GM18861 (cell line): Measurements from ENCODE around the gene IPMK.
"Not testable (repeated sequence)": the region's sequence is repeated elsewhere in the genome, so short reads cannot be mapped to it uniquely, and the experiment has no call there.

Experiments
- ATAC-seq: cut with Tn5 transposase; IDR thresholded peaks from one replicate; pipeline ENCODE4 v1.9.1; 2021; ENCODE audit not compliant: unreplicated experiment

Gene IPMK

DNA sequence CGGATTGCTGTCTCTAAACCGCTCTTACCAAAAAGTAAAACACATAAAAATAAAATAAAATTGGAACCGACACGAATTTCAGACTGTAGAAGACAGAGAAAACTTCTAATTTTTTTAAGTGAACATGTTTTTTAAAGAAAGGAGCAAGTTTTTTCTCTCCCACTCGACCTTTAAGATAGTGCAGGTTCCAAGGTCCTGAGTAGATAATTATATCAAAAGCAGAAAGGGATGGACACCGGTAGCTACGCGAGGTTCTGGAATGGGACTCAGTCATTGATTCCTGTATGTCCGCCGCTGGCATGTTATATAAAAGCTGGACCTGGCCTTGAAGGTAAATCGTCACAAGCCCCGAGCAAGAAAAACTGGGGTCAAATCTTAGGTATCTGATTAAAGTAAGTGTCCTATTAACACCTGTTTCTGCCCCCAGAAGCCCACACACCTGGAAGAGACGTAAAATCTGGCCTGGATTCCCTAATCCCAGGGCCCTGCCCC lies 806 bp upstream of the IPMK start:
- no peak for ATAC-seq

DNA sequence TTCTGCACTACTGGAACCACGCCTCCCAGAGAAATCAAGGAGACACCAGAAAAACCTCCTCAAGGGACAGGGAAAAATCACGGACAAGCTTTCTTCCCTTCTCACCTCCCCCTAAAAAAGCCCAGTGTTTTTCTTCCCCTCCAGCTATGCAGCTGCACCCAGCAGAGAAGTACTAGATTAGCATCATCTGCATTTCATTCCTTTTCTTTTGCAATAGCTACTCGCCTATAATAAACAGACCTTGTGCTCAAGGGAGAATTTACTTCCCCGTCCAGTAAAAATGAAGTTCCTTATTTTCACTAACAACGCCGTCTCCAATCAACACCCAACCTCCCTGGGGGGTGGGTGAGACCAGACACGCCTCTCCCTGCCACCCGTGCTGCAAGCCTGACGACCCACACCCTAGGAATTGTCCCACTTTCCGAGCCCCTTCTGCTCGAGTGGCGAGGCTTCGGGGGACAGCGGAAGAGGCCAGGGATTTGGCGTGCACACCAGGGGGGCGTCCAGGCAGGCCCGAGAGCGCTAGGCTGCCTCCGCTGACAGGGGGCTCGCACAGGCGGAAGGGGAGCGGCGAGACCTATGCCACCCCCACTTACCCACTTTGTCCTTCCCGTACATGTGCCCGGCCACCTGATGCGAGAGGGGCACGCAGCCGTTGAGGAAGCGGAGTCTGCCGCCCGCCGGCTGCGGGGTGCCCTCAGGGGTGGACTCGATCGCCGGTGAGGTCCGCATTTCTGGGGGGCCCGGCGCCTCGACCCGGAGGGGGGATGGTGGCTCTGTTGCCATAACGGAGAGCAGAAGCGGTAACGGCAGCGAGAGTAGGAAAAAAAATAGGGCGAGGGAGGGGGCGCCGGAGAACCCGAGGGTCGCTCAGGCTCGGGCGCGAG lies 625 bp downstream of the IPMK start:
- no peak for ATAC-seq

DNA sequence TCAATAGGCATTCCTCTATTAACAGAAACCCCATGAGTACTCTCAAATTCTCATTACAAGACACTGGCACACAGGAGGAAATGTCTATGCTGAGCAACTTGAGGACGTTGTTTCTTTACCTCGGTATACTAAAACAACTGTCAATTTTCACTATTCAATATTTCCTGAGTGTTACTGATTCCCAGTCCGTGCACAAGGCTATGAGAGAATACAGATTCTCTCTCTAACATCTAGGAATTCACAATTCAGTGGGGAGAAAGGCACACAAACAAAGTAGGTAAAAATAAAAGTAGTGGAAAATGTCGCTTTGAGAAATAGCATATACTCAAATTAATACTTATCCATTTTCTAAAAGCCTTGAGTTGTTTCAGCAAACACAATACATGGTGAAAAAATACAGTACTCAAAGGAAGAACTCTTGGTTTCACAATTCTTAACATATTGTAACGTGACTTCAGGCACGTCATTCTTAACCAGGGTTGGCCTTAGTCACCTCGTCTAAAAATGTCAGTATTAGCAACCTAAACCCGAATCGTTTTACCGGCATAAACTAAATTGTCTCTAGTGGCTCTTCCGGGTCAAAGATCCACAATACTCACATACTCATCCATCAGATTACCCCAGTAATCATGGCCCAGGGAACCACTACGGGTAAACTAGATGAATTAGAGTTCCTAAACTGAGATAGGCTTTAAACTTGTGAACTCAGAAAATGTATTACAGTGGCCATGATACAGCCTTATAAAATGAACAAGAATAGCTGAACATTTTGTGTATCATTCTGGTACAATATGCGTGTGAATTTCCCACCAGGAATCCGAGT lies 1.5 kb downstream of the IPMK start:
- peak; percentile 23 for ATAC-seq

DNA sequence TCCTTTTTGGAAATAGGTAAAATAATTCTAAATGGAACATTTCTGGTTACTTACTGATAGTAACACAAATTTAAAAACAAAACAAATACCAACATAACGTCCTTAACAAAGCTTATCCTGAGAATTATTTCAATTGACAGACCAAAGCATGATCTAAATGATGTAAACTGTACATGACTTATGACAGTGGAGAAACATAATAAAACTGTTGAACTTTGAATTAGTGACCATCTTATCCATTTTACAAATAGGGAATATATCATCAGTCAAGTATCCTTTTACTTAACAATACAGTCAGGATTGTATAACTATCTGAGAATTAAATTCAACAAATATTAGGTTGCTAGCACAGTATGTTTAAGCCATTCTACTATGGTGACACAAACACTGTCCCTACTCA lies 2.4 kb downstream of the IPMK start:
- no peak for ATAC-seq

DNA sequence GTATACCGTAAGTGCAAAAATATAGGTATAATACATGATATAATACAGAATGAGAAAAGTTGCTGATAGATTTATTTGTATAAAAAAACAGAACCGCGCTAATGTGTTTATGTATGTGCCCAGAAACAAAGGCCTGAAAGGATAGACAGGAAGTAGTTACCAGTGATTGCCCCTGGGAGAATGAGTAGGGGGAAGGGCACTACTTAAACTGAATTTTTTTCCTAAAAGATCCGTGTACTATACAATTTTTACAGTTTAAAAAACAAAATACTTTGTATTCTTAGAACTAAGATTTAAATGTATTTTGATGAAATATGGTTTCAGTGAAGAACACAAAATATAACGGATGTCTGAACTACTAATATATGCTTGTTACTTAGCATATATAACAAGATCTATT lies 2.9 kb downstream of the IPMK start:
- no peak for ATAC-seq

DNA sequence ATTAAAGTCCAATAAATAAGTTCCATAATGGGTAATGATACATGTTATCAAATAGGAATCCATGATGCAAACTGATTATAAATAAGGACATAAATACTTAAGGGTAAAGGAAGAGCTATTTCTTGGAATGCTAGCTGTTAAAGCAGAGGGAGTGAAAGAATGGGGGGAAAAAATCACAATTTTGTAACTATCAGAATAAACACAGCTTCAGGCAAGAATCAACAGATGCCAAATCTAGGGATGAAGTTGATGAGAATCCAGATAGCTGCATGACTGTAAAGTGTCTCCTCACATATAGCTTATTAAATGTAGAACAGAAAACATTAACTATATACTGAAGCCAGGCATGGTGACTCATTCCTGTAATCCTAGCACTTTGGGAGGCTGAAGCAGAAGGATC lies 4.9 kb downstream of the IPMK start:
- no peak for ATAC-seq

DNA sequence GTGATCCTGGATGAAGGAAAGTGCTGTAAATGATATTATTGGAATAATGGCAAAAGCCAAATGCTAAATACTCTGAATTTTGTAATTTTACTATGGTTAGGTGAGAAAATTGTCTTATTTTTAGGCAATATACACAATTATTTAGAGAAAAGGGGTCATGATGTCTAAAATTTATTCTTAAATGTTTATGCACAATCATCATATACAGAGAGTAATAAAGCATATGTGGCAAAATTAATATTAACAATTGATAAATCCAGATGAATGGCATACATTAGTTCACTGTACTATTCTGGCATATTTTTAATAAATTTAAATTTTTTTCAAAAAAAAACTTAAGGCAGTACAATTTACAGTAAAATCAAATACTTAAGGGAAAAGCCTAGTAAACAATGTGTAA lies 7.4 kb downstream of the IPMK start:
- ATAC-seq, result no peak

DNA sequence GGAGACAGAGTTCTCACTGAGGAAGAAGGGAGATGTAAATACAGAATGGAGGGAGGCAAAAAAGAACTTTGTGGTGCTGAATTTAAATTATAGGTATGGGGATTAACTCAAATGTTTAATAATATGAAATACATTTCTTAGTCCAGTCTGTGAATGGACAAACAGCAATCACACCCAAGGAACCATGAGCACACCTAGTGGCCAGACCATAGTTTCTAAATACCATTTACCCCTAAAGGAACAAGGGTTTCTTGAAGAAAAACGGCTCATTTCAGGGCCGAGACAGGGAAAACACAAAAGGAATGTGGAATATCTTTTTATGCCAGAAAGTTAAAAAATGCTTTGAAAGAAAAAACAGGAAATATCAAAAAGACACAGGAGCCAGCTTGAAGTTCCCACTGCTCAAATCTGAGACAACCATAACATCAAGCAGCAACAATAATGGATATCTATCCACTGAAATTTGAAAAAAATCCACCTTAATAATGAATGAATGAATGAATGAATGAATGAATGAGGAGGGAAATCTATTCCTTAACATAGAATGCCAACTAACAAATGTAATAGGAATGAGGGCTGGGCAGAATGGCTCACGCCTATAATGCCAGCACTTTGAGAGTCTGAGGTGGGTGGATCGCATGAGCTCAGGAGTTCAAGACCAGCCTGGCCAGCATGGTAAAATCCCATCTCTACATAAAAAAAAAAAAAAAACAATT lies 8.6 kb downstream of the IPMK start:
- no peak for ATAC-seq

DNA sequence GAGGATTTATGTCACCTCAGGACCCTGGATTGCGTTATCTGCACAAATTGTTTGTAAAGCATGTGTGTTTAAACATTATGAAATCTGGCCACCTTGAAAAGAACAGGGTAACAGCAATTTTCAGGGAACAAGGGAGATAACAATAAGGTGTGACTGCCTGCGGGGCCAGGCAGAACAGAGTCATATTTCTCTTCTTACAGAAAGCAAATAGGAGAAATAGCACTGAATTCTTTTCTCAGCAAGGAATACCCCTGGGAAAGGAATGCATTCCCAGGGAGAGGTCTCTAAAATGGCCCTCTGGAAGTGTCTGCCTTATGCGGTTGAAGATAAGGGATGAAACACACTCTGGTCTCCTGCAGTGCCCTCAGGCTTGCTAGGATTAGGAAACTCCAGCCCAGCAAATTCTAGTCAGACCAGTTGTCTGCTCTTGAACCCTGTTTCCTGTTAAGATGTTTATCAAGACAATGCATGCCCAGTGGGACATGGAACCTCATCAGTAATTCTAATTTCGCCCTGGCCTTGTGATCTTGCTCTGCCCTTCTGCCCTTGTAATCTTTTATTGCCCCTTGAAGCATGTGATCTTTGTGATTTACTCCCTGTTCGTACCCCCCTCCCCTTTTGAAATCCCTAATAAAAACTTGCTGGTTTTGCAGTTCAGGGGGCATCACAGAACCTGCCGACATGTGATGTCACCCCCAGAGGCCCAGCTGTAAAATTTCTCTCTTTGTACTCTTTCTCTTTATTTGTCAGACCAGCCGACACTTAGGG lies 11.5 kb downstream of the IPMK start:
- not testable (repeated sequence) for ATAC-seq

DNA sequence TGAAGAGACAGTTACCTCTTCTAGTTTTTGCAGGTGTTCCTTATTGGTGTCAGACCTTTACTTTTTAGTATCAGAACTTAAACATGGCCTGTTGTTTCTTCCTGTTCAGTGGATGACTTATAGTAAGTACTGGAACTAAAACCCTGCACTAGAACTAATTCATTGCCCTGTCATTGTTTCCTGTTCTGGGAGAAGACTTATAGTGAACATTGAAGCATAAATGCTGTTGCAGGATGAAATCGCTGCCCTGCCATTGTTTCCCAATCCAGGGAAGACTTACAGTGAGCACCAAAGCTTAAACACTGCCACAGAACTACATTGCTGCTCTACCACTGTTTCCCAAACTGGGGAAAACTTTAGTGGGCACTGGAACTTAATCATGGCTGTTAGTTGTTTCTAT lies 13.1 kb downstream of the IPMK start:
- no peak for ATAC-seq

DNA sequence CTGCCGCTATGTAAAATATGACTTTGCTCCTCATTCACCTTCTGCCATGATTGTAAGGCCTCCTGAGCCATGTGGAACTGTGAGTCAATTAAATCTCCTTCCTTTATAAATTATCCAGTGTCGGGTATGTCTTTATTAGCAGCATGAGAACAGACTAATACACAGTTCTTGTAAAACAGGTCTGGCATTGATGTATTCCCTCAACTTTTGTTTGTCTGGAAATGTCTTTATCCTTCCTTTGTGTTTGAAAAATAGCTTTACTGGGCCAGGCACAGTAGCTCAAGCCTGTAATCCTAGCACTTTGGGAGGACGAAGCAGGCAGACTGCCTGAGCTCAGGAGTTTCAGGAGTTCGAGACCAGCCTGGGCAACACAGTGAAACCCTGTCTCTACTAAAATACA lies 14.5 kb downstream of the IPMK start:
- ATAC-seq, result no peak

DNA sequence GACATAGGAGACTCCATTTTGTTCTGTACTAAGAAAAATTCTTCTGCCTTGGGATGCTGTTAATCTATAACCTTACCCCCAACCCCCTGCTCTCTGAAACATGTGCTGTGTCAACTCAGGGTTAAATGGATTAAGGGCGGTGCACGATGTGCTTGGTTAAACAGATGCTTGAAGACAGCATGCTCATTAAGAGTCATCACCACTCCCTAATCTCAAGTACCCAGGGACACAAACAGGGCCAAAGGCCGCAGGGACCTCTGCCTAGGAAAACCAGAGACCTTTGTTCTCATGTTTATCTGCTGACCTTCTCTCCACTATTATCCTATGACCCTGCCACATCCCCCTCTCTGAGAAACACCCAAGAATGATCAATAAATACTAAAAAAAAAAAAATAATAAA lies 23.0 kb downstream of the IPMK start:
- ATAC-seq, result not testable (repeated sequence)

DNA sequence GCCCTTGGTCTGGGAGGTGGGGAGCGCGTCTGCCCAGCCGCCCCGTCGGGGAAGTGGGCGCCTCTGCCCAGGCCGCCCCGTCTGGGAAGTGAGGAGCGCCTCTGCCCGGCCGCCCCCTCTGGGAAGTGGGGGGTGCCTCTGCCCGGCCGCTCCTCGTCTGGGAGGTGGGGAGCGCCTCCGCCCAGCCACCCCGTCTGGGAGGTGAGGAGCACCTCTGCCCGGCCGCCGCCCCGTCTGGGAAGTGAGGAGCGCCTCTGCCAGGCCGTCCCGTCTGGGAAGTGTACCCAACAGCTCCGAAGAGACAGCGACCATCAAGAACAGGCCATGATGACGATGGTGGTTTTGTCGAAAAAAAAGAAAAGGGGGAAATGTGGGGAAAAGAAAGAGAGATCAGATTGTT lies 23.5 kb downstream of the IPMK start:
- not testable (repeated sequence) for ATAC-seq

DNA sequence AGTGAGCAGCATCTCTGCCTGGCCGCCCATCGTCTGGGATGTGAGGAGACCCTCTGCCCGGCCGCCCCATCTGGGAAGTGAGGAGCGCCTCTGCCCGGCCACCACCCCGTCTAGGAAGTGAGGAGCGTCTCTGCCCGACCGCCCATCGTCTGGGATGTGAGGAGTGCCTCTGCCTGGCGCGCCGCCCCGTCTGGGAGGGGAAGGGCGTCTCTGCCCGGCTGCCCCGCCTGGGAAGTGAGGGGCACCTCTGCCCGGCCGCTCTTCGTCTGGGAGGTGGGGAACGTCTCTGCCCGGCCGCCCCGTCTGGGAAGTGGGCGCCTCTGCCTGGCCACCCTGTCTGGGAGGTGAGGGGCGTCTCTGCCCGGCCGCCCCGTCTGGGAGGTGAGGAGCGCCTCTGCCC lies 23.9 kb downstream of the IPMK start:
- ATAC-seq, result not testable (repeated sequence)

DNA sequence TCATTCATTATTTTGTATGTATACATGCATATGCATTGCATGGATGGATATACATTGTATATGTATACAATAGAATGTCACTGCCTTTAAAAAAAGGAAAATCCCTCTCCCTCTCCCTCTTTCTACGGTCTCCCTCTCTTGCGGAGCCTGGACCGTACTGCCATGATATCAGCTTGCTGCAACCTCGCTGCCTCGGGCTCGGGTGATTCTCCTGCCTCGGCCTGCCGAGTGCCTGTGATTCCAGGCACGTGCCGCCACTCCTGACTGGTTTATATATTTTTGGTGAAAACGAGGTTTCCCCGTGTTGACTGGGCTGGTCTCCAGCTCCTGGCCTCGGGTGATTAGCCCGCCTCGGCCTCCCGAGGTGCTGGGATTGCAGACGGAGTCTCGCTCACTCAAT lies 24.4 kb downstream of the IPMK start:
- ATAC-seq, result no peak

DNA sequence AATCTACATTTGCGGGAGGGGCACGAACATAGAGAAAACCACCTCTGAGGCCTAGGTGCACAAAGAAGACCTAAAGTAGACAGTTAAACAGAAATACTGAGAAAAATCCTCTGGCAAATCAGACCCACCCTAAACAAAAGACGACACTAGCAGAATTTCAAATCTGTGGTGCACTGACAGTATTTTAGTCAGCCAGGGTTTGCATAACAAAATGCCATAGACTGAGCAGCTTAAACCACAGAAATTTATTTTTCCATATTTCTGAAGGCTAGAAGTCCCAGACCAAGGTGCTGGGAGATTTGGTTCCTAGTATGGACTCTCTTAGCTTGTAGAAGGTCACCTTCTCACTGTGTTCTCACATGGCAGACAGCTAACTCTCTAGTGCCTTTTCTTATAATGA lies 26.3 kb downstream of the IPMK start:
- no peak for ATAC-seq

DNA sequence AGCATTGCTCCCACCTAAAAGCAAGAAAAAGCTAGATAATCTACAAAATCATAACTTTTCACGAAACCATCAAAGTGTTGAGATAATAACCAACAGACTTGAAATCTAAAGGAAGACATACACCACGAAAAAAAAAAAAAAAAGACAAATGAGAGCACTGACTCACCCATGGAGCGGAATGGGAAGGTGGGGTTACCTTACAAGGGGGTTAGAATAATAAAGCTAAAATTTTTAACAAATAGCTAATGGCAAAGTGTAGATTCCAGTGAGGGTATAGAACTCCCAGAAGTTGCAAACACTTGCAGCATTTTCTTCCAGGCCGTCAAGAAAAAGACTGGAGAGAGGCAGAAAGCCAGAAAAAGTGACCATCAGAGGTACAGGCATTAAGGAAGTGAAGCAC lies 27.2 kb downstream of the IPMK start:
- ATAC-seq, result no peak

DNA sequence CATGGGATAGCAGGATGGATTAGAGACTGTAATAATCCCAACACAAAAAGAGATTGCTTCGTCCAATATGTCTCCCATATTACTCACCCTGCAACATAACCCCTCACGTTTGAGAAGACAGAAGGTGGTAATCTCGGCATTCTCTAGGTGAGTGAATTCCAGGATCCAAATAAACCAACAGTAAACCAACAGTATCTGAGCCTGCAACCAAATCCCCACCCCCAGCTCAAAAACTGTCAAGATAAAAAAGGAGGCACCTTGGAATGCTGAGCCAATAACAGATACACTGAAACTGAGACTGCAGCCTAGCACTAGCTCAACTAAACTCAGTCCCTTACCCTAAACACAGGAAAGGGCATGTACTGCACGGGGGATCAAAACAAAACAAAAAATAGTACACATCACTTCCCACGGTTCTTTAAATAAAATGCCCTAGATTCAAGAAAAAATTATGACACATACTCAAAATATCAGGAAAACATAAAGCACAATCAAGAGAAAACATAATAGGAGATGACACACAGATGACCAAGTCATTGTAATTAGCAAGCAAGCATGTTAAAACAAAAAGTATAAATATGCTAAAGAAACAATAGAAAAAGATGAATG lies 28.0 kb downstream of the IPMK start:
- no peak for ATAC-seq

DNA sequence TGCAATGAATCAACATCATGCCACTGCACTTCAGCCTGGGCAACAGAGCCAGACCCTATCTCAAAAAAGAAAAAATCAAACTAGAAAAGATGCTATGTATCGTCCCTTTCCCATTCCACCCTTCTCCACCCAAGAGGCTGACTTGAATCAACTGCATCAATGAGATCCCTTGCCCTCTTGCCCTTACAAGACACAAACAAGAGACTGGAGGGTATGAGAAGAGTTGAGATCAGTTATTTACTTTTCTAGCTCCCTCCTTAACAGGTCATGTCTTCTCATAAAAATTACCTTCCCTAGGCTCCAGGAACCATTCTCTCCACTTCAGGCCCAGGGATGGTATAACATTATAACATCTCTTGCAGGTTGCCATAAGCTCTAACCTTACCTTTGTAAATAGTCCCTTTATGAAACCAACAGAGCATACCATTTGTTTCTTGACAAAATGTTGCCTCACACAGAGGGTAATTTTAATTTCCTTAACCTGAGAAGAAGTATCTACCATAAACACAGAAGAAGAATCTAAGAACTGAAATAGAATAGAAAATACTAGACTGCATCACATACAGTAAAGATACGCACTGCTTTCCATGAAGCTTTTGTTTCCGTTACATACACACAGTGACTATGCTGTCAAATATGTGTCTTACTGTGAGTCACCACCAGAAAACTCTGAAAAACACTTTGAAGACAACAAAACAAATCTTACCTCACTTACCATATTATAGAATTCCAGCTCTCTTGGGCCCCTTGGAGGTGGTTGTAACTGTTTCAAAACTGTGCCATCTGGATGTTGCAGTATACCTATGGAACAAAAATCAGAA lies 30.5 kb downstream of the IPMK start:
- ATAC-seq, result no peak
